HK-2 (cell line): ENCODE data around the gene MDM4.
"Not testable (repeated sequence)": the region's sequence is repeated elsewhere in the genome, so short reads cannot be mapped to it uniquely, and the experiment has no call there.

Experiments
- DNase-seq: peaks from one replicate; pipeline ENCODE4 v3.0.0-alpha.2; 2018; ENCODE audit not compliant: unreplicated experiment

Gene MDM4

GRCh38 chr1:204514828-204515227, 1.4 kb upstream of the MDM4 start:
- no peak for DNase-seq

DNA sequence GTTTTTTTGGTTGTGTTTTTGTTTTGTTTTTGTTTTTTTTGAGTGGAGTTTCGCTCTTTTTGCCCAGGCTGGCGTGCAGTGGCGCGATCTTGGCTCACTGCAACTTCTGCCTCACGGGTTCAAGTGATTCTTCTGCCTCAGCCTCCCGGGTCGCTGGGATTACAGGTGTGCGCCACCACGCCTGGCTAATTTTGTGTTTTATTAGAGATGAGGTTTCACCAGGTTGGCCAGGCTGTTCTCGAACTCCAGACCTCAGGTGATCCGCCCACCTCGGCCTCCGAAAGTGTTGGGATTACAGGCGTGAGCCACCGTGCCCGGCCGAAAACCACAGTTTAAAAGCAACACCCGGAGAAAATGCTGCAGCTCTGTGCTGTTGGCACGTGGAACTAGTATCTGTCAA, 1.2 kb downstream of the MDM4 start:
- DNase-seq: not testable (repeated sequence)

- peak; percentile 22 for DNase-seq
Observed at GRCh38 chr1:204520834-204521709, 4.9 kb downstream of the MDM4 start.

DNA sequence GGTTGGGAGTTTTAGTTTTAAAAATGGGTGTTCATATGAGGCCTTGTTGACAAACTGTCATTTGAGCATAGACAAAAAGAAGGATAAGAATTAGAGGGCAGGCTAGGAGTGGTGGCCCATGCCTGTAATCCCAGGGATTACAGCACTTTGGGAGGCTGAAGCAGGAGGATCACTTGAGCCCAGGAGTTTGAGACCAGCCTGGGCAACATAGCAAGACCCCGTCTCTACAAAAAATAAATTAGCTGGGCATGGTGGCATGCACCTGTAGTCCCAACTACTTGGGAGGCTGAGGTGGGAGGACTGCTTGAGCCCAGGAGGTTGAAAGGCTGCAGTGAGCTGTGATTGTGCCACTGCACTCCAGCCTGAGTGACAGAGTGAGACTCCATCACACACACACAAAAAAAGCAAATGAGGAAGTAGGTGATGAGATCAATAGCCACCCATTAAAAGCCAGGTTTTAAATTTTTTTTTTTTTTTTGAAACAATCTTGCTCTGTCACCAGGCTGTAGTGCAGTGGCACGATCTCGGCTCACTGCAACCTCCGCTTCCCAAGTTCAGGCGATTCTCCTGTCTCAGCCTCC, 5.8 kb downstream of the MDM4 start:
- DNase-seq: not testable (repeated sequence)

DNA sequence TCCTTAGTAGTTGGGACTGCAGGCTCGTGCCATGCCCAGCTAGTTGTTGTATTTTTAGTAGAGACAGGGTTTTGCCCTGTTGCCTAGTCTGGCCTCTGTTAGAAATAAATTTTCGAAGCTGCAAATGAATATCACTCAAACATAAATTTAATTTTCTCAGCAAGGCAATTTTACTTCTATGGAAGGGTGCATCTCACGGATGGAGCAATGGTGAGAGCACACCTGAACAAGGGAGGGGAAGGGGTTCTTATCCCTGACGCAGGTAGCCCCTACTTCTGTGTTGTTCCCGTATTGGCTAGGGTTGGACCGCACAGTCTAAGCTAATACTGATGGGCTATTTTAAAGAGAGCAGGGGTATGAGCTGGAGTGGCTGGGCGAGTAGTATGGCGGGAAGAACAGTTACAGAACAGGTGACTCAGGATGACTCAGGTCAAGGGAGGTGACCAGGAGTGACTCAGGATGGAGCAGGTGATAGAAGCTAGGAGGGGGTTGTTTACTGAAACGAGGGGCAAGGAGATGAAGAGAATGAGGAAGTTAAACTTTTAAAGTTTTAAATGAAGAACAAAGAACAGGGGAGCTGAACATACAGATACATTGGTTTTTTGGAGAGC, 7.5 kb downstream of the MDM4 start:
- peak; percentile 25 for DNase-seq

DNA sequence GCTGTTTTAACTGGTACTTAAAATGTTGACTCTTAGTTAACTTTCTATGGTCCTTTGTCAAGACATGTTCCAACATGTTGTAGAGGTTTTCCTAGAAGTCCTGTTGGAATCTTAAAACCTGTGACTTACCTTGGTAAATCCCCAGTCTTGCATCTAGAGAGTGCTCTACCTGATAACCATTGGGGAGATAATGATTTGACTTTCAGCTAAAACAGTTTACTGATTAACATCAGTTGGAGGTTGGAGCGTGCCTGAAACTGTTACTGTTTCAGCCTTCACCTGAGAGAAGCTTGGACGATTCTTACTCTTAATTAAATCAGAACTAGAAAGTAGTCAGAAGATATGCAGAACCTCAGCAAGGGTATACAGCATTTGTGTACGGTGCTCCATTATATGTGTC, 8.8 kb downstream of the MDM4 start:
- DNase-seq: no peak

- DNase-seq: no peak
Observed at GRCh38 chr1:204528241-204528640, 12.0 kb downstream of the MDM4 start.

DNA sequence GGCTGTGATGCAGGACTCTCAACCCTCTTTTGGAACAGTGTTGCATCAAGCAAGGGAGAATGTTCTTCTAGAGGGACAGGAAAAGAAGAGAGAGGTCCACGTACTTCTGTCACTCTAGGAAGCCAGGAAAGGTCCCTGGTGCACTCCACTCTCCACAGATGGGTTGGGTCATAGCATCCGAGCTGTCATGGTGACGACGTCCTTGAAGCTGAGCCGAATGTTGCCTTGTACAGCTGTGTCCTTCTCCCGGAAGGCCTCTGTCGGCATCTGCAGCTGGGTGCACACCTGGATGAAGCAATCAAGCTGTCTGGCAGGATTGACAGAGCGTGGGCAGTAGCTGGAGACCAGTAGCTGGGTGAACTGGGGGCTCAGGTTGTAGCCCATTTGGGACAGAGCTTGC, 12.5 kb downstream of the MDM4 start:
- no peak for DNase-seq

DNA sequence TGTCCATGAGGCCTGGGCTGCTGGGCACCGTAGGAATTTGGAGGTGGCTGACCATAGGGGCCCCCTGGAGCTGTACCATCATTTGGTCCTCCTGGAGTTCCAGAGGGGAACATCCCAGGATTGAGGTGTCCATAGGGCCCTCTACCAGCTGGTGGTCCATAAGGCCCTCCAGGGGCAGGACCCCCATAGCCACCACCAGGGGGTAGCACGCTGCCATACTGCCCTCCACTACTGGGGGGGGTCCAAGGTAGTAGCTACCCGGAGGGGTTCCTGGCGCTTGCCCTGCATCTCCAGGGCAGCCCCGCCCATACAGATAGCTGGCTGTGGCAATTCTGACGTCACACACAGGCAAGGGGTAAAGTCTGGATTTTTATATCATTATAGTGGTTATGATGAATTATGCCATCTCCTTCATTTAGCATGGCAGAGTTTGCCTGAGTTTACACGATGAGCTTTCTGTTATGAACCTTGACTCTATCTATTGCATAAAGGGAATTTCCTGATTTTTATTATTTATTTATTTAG, 13.2 kb downstream of the MDM4 start:
- no peak for DNase-seq

GRCh38 chr1:204530932-204531331, 14.7 kb downstream of the MDM4 start:
- no peak for DNase-seq

GRCh38 chr1:204532832-204533231, 16.6 kb downstream of the MDM4 start:
- DNase-seq: no peak

DNA sequence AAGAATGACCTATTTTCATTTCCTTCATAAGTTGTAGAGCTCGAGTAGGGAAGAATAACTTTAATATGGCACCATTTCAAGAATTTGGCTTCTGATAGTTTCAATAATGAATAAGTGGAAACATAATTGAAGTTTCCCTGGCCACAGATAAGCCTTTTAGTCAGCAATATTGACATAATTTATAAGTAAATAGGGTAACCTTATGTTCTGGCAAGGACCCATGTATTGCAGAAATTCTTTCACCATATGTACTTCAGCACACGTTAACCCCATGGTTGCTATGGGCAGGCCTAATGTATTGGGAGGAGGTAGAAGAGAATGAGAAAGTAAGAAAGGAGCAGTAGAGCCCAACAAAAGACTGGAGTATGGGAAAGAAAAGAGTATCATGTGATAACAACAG, 25.4 kb downstream of the MDM4 start:
- DNase-seq: no peak

DNA sequence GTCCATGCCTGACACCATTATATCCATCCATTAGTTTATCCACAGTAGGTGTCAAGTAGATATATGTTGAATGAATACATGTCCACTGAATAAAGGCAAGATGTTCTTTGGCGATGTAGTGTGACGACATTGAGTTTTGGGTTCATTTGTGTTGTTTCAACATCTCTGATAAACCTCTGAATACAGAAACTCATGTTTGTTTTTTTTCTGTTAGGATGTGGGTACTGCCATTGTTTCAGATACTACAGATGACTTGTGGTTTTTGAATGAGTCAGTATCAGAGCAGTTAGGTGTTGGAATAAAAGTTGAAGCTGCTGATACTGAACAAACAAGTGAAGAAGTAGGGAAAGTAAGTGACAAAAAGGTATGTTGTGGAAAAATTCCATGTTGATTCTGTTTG, 28.1 kb downstream of the MDM4 start:
- DNase-seq: no peak

DNA sequence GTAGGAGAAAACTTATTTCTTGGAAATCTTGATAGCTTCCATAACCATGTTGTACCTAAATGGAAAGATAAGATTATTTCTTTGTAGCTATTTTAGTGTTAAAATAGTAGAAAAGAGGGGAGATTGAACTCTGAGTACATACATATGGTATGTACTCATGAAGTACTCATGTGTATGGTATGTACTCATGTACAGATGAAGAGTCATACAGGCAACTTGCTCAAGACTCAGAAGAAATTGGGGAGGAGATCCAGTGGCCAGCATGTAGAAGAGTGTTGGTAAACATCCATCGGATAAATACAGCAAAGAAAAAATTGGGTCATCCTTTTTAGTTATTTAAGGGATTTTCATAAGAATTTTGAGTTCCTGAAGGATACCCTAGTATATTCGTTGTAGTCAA, 29.0 kb downstream of the MDM4 start:
- DNase-seq: no peak

DNA sequence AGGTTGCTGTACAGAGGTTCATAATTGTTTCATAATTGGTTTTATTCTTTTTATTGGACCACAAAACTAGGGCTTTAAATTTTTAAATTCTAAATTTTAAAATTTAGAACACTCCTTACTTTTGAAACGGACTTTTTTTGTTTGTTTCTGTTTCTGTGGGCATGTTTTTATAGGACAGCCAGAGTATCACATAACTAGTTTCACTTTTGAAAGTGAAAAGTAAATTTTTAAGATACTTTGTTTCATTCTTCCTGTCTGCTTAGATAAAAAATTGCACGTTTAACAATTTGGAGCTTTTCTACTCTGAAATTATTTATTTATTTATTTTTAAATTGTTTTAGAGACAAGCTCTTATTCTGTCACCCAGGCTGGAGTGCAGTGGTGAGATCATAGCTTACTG, 29.7 kb downstream of the MDM4 start:
- no peak for DNase-seq

DNA sequence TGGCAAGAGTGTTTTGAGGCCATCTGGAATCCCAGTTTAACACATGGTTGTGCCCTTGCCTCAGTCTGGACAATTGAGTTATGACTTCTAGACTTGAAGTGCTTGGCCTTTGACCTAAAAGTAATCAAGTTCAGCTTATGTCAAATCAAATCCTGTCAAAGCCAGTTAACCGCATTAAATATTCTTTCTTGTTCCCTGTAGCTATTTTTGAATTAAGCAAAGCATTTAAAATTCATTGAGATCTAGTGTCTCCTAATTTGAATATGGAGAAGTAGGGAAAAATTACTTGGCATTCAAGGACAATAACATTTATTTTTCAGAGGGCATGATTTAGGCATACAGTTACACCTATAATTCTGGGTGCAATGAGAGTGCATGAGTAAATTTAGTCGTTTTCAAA, 32.1 kb downstream of the MDM4 start:
- DNase-seq: no peak

GRCh38 chr1:204549313-204549712, 33.1 kb downstream of the MDM4 start:
- no peak for DNase-seq

- DNase-seq: no peak
Observed at GRCh38 chr1:204550926-204551325, 34.7 kb downstream of the MDM4 start.

DNA sequence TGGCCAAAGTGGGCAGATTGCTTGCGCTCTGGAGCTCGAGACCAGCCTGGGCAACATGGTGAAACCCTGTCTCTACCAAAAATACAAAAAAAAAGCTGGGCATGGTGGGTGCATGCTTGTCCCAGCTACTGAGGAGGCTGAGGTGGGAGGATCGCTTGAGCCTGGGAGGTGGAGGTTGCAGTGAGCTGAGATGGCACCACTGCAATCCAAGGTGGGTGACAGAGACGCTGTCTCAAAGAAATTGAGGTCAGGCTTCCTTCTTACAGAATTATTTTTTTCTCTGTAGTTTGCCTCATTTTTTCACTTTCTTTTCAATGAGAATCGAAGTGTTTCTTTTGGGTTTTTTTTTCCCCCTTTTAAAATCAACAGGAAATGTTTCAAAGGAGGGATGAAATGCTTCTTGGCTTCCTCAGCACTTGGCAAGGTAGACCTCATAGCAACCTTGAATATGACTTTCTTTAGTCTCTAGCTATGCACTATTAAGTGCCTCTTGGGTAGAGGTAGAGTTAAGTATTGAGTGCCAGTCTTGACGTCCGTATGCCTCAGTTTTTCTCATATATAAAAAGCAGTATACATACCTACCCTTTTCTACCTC, 40.3 kb downstream of the MDM4 start:
- DNase-seq: no peak

DNA sequence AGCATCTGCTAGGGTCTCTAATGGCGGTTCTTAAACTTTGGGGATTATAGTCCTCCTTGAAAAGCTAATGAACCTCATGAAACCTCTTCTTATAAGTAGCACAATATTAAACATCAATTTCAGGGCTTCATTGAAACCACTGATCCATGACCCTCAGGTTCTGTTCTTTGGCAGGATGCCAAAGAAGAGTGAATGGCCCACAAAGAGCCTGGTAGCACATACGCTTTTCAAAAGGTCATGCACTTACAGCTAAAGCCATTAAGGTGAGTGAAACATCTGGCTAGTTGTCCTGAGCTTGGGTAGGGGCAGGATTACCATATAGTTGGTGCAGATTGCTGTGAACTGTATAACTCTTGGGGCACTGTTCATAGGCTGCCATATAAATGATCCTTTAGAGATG, 42.3 kb downstream of the MDM4 start:
- no peak for DNase-seq

GRCh38 chr1:204560002-204560401, 43.8 kb downstream of the MDM4 start:
- not testable (repeated sequence) for DNase-seq

DNA sequence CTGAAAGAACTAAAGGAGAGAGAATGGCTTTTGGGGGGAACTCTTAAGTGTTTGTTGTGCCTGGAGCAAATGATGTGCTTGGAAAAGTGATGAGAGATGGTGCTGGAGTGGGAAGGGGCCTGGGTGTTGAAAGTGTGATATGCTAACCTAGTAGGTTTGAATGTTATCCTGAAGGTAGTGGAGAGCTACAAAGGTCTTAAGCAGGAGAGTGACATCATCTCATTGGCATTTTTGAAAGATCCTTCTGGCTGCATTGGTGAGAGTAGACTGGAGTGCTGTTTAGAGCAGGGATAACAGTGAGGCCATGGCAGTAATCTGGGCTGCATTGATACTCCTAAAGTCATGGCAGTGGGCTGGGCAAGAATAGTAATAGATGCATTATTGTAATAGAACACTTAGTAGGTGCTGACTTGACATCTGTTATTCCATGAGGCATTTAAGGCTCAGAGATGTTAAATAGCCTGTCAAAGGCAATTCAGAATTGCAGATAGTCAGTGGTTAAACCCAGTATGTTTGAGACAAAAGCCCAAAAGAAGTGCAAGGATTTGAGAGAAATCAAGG, 44.5 kb downstream of the MDM4 start:
- DNase-seq: peak; percentile 18
